NCI-H1105 treated with DMSO at 0.1 percent for 48 hours (cell line): Measurements from ENCODE around the gene STK38L.

Experiments used
- DNase-seq: peaks from one replicate; lab custom pipeline; 2025; lab: John Stamatoyannopoulos, UW

Gene STK38L

DNA sequence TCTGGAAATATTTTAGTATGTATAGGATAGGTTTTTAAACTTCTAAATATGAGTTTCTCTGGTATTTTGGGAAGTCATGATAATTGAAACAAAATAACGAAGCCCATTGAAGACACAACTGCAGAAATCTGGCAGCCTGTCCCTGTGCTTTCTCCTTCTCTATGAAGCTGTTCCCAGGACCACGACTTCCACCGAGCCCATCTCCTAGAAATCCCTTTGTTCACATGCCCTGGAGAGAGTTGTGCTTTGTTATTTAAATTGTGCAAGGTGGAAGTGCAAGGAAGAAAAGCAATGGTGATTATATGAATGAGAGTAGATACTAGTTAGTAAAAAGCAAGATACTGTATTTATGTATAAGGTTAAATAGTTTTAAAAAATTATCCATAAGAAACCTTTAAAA, 32.2 kb downstream of the STK38L start:
- no peak for DNase-seq

DNA sequence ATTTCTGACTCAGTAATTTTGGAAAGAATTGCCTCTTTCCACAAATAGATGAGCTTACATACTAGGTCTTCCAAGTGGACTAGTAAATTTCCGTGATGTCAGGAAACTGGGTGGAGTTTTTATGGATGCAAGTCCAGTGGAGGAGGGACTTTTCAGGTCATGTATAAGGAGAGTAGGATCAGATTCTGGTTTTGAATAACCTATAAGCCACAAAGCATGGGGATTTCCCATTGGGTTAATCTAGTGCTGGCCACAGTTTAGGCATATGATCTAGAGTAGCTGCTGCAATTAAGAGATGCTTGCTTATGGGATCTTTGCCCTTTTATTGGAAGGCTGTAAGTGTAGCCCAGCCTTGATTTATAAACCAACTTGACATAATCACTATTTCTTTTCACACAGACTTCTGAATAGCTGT, 33.8 kb downstream of the STK38L start:
- no peak for DNase-seq

DNA sequence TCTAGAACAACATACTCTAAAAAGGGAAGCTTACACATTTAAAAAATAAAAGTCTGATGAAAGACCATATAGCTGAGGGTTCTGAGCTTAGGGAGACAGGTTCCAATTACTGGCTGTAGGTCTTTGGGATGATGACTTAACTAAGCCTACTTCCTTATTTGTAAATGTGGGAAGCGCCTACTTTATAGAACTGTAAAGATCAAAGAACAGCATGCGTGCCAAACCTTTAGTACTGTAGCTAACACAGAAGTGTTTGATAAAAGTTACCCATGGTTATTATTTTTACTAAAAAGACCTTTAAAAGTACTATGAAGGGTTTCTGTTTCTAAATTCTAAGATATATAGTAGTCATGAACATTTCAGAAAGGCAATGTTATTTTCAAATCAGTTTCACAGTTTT, 35.7 kb downstream of the STK38L start:
- no peak for DNase-seq

DNA sequence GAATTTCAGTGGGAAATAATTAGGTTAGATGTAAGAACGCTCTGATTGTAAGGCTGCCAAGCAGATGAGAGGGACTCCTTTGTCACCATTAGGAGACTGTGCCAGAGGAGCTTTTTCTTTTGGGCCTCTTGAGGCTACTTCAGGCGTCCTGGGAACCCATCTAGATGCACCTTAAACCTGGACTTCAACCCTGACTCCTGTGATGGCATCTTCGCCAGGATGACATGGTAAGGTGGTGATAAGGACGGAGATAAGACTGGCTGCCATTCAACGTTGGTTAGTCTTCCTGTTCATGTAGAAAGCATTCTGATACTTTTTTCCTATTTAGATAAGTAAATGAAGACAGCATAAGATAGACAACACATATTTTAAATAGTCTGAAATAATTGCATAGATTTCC, 36.3 kb downstream of the STK38L start:
- DNase-seq, result no peak

DNA sequence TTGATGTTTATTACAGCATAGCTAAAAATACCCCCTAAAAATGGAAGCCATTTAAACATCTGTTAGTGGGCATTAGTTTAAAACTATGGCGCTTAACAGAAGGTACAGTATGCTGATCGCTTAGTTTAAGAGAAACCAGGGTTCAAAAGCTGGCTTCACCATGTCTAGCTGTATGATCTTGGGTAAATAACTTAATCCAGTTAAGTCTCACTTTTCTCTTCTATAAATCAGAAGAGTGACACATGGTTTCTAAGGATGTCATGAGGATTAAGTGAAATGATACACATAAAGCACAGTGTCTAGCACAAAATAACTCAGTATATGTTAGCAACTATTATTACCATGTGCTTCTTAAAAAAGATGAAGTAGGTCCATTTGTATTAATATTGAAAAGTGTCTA, 38.7 kb downstream of the STK38L start:
- no peak for DNase-seq

DNA sequence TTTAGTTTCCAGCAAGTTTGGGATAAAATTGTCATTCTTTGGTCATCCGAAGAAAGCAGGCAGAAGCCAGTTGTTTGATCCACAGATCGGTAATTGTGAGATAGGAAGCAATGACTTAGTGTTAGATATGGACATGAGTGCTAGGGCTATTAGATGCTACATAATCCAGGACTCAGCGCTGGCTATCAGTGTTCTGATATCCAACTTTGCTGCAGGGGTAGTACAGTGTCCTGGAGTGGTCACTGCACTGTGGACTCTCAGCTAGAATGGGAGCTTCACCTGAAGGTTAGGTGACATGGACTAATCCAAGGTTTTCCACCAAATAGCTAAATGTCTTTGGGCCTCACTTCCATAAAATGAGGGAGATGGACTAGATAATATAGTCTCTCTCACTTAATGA, 39.9 kb downstream of the STK38L start:
- no peak for DNase-seq

DNA sequence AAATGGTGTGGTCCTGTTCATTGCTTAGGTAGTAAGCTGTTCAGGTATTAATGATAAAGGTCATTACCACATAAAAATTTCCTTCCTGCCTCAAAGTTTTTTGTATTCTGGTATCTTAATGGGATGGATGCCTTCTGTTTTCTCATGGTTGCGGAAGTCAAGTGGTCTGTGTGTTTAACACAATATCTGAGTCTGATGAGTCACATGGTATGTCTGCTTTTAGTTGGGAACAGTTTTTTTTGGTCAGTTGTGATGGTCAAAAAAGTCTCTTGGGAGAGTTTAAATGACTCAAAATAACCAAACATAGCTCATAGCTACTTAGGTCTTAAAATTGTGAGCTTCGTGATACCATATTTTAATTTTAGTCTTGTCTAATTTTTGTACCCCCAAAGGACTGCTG, 40.7 kb downstream of the STK38L start:
- no peak for DNase-seq

DNA sequence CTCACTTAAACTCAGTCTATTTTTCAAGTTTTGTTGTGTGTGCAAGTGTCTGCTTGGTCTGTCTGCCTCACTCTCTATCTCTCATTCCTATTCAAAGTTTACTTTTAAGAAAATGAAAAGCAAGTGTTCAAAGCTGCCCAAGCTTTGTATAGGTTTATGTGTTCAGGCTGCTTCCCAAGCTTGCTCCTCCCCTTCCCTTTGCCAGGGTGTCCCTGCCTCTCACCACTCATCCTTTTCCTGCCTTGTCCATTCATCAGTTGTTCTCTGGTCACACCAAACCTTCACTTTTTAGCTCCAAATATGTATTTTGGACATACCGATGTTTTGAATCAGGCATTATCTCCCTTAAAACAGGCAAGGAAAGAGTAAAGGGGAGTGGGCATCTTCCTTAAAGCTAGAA, 41.3 kb downstream of the STK38L start:
- DNase-seq, result no peak

DNA sequence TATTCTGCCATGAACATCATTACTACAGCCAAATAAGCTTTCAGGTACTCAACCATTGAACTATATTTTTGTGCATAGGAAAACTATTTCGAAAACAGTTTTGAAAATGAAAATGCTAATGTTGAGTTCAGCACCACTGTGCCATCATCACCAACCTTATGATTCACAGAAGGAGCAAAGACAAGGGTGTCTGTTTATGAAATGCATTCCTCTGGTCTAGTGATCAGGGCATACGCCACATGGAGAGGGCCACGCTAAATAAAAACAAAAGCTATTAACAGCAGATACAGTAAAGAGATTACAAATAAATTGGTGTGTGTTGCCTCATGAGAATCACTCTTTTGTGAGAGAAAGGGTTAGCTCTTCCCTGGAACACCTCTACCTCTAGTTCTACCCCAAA, 45.3 kb downstream of the STK38L start:
- DNase-seq, result no peak

DNA sequence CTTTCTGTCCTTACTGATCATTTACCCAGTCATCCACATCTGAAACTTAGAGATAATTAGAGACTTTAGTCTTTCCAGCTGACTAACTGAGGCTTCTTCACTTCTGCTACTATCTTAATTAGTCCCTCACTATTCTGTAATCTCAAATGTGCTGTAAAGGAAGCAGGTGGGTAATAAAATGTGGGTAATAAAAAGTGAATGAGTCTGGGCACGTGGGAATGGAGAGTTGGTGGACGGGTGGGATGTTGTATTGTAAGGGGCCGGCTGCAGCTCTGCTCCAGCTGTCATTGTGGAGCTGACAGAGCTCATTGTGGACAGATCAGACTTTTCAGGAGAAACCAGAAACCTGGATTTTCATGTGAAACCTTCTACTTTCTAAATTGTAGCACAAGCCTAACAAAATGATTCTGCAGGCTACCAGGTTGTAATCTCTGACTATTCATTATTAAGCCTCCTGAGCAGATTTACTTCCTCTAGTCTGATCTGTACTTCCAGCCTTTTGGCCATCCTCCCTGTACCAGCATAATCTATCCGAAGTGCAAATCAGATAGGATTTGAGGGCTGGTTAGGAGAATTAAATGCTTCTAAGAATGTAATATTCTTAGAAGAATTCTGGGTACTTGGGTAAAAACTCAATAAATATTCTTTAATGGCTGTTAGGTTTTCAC, 46.5 kb downstream of the STK38L start:
- peak; percentile 87 for DNase-seq

DNA sequence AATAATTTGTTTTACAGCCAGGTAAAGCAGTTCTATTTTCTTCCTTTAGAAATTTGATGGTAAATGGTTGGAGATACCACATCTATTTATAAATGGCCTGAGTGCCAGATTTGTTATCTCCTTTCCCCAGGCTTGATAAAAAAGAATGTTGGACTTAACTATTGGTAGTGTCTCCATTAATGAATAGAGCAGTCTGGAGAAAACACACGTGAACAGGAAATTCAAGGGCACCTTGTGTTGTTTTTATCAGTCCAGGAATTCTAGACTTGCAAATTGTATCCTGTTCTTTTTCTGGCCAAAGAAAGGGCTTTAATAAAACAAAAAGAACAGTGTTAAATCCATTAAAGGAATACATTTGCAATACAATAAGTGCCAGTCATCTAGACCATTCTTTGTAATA, 47.8 kb downstream of the STK38L start:
- no peak for DNase-seq

DNA sequence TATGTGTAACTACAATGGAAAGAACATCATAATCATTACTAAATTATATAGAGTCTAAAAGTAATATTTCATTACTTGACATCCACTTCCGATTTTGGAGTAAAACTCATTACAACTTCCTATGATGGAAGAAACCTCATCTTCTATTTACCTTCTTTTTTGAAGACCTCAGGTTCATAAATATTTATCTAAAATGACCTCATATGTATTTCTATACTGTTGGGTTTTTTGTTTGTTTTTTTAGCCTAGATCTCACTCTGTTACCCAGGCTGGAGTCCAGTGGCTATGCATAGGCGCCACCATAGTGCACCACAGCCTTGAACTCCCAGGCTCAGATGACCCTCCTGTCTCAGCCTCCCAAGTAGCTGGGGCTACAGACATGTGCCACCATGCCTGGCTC, 48.6 kb downstream of the STK38L start:
- no peak for DNase-seq

DNA sequence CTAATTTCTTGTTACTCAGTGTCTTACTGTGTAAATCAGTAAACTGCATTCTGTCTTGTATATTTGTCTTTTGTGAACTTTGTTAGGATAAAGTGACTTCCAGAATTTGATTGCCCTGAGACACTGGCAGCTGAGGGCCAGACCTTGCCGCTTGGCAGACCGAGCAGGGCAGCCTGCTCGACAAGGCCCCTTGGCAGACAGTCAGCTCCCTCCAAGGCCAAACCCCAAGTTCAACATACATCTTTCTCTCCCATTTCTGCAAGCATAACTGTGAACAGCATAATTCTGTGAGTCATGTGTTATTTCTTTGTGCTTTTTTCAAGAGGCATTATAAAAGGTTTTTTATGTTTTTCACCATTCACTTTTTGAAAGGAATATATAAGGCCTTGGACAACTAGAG, 49.4 kb downstream of the STK38L start:
- DNase-seq, result no peak

DNA sequence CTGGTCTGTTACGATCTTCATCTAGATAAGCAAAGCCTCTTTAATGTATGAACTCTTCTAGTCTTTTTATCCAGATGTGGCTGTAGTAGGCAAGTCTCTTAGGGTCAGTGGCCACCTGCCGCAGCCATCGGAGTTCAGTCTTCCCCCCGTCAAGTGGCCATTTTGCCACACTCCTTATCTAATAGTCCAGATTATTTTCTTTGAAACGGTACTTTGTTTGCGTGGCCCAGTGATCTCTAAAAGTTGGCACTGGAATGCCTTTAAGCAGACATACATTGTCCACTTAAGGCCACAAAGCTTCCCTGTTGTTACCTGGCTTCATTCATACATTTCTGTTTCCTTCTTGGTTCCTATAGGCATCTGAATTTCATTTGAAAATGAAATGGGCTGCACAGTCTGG, 52.6 kb downstream of the STK38L start:
- DNase-seq, result no peak

DNA sequence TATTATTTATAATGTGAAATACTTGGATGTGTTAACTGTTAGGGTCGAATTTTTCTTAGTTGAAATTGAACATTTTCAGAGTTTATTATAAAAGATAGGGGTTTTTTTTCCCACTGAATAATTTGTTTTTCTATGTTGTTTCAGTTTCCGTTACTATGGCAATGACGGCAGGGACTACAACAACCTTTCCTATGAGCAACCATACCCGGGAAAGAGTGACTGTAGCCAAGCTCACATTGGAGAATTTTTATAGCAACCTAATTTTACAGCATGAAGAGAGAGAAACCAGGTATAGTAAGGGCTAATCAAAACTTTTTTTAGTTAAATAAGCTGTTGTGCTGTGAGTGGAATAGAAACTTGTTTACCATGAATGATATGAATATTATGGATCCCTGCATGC, 53.5 kb downstream of the STK38L start:
- DNase-seq, result no peak

DNA sequence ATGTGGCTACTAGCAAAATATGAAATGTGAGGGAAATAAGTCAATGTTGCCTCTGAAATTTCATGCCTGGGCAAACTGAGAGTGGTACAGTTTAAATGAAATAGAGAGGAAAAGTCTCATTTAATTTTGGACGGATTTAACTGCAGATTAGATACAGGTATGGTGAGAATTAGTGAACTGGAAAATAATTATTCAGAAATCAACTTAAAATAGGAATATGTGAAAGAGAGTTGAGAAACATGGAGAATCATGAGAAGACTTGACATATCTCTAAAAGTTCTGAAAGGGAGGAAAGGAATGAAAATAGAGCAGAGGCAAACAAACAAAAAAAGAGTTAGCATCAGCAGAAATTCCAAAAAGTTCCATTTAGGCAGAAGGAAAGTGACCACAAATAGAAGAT, 55.0 kb downstream of the STK38L start:
- DNase-seq, result no peak

DNA sequence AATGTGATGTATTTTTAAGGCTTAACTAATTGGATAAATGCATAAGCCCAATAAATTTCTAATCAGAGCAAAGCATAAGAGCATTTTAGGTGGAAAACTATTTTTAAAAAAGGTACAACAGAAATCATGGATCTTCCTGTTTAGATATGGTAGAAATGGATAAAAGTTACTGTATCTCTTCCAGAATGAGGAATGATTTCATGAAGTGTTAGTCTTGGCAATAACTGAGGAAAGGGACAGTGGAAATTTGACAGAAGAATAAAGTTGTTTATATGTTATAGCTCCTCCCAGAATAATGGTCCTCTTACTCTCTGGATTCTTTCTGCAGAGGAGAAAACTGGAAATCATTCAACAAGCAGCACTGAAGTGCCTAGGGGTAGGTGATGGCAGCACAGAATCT, 56.1 kb downstream of the STK38L start:
- DNase-seq, result no peak

DNA sequence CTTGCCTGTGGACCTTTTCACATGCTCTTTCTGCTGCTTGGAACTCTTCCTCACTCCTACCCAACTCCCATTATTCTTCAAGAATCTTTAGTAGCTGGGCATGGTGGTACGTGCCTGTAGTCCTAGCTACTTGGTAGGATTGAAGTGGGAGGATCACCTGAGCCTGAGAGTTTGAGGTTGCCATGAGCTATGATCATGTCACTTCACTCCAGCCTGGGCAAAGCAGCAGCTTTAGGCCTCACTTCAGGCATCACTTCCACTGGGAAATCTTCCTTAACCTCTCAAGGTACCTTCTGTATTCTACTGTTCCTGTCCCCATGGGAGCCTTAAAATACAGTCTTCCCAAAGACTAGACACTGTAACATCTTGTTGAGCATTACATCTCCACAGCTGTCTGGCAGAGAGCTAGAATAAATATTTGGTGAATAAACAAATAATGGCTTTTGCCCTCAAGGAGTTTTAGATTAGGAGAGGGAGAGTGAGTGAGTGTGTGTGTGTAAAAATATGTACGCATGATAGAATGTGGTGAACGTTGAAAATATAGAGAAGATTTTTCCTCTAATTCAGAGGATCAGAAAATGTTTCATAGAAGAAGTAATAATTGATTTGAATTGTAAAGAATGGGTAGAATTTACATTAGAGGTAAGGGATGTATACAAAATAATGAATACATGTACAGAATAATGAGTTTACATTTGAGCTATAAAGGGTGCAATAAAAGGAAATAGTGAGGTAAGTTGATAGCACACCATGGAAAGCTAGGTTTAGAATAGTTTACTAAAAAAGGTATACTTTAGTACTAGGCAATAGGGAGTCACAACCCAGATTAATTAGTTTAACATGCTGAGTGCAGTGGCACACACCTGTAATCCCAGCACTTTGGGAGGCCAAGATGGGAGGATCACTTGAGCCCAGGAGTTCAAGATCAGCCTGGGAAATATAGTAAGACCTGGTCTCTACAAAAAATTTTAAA, 59.3 kb downstream of the STK38L start:
- DNase-seq, result no peak

DNA sequence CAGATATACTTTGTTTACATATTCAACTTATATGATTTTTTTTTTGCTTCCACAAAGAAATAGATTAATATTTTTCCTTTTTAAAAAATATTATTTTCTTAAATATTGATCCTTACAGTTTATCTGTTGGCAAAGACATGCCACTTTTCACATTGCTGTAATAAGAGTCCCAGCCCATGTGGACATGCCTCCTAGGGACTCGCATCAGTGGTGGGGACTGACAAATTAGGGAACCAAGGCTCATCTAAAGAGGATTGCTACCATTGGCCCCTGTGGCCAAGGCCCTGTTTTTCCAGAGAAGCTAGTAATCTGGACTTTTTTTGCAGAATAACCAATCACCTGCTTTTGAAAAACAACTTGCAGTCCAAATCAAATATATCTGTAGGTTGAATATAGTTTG, 60.8 kb downstream of the STK38L start:
- no peak for DNase-seq

DNA sequence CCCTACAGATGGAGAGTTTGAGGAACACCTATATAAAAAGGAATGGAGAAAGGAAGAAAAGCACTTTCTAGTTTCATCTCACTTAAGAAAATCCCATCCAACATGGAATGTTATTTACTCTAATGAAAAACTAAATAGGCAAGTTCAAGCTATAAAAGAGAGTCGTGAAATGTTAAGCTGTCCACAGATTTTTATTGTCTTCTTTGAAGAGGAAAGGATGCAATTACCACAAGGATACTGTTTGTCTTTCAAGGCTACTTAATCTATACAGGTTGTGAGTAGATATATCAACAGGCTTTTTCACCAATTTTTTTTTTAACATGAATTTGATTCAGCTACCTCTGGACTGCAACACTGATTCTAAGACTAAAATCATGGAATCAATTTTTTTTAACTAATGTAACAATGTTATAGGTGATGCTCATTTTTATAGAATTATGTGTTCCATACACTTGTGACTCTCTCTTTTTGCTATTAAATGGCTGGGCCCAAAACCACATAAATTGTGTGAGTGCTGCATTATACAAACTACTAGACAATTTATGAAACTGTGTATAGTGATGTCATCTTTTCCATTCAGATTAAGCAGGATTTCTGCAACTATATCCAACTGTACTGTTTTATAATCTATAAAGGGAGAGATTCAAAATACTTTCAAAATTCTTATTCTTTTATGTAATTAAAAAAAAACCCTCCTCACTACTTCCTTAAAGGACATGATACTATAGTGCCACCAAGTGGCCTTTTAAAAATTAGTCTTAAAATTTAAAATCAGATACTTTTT, 61.8 kb downstream of the STK38L start:
- peak; percentile 69 for DNase-seq

DNA sequence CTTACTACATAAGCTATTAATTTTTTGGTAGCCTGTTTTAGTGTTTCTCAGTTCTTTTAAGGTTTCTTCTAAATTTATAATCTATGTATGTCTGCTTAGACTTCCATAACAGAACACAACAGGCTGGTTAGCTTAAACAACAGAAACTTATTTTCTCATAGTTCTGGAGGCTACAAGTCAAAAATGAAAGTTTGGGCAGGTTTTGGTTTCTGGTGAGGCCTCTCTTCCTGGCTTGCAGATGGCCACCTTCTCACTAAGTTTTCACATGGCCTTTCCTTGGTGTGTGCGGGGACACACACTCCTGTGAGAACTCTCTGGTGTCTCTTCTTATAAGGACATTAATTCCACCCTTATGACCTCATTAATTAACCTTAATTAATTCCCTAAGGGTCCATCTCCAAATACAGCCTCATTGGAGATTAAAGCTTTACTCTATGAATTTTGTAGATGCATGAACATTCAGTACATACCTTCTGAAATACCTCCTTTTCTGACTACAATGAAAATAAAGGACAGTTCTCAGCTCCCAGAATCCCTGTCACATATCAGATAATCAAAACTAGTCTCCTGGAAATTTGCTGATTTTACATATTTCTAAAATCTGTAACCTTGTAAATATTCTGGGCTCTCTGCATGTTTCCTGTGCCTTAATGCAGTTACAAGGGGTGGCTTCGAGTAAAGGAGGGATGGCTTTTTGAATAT, 65.4 kb downstream of the STK38L start:
- DNase-seq, result no peak

DNA sequence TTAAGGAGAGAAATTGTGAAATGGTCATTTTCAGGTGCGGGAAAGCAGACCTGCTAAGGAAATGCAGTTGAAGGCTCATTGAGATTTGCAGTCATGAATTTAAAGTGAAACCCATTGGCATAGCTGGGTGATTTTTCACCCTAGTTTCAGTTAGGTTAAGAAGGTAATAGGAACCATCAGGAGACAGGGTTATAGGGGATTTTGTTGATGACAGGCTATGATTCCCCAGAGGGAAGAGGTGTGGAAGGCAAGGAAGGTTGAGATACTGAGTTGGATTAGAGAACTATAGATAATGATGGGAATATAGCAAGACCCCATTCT, 65.9 kb downstream of the STK38L start:
- DNase-seq, result no peak
